GM18951 (cell line): ENCODE measurements around the gene HSD11B2.

ENCODE experiments used
- POLR2A ChIP-seq: IDR thresholded peaks from 4 replicates; pipeline ENCODE4 v1.6.1; 2011; ENCODE audit warnings: mild to moderate bottlenecking; ENCODE audit not compliant: insufficient read length, insufficient read depth; ENCODE audit errors: extremely low read depth
- in situ Hi-C: fragments of 300-500 bp; cut with MboI; formaldehyde crosslinking; loops from one replicate; pipeline ENCODE4 v1.12.0; 2022; ENCODE audit warnings: low sequenced_read_pairs, mixed read lengths, inconsistent platforms; ENCODE audit not compliant: unreplicated experiment

HSD11B2 gene

GRCh38 chr16:67399218-67399733 lies 31.6 kb upstream of the HSD11B2 start:
- TF ChIP-seq POLR2A: no peak
- in situ Hi-C loops: no loop called here

- TF ChIP-seq POLR2A: no peak
- in situ Hi-C loops: loop anchor here (25.0 kb wide), 1 partner anchor 438 kb away; the partner anchor contains the start of gene CES3
Observed at GRCh38 chr16:67399749-67400704, 30.9 kb upstream of the HSD11B2 start.

GRCh38 chr16:67400901-67401300 lies 30.0 kb upstream of the HSD11B2 start:
- TF ChIP-seq POLR2A: no peak
- in situ Hi-C loops: loop anchor here (25.0 kb wide), 1 partner anchor 439 kb away; the partner anchor contains the start of gene CES3

GRCh38 chr16:67403976-67404555 lies 26.9 kb upstream of the HSD11B2 start:
- in situ Hi-C loops: loop anchor here (25.0 kb wide), 1 partner anchor 442 kb away; the partner anchor contains the start of gene CES3
- TF ChIP-seq POLR2A: no peak

GRCh38 chr16:67404740-67405226 lies 26.1 kb upstream of the HSD11B2 start:
- no peak for TF ChIP-seq POLR2A
- in situ Hi-C loops: loop anchor here (25.0 kb wide), 1 partner anchor 442 kb away; the partner anchor contains the start of gene CES3

- in situ Hi-C loops: loop anchor here (25.0 kb wide), 1 partner anchor 443 kb away; the partner anchor contains the start of gene CES3
- TF ChIP-seq POLR2A: no peak
Observed at GRCh38 chr16:67405336-67405735, 25.6 kb upstream of the HSD11B2 start.

GRCh38 chr16:67406111-67406971 lies 24.6 kb upstream of the HSD11B2 start:
- no peak for TF ChIP-seq POLR2A
- in situ Hi-C loops: loop anchor here (25.0 kb wide), 1 partner anchor 444 kb away; the partner anchor contains the start of gene CES3

GRCh38 chr16:67407176-67407787 lies 23.6 kb upstream of the HSD11B2 start:
- TF ChIP-seq POLR2A: no peak
- in situ Hi-C loops: loop anchor here (25.0 kb wide), 1 partner anchor 445 kb away; the partner anchor contains the start of gene CES3

GRCh38 chr16:67407788-67408452 lies 23.0 kb upstream of the HSD11B2 start:
- in situ Hi-C loops: loop anchor here (25.0 kb wide), 1 partner anchor 446 kb away; the partner anchor contains the start of gene CES3
- no peak for TF ChIP-seq POLR2A

GRCh38 chr16:67409631-67410030 lies 21.3 kb upstream of the HSD11B2 start:
- no peak for TF ChIP-seq POLR2A
- in situ Hi-C loops: loop anchor here (25.0 kb wide), 1 partner anchor 447 kb away; the partner anchor contains the start of gene CES3

GRCh38 chr16:67411339-67411738 lies 19.6 kb upstream of the HSD11B2 start:
- in situ Hi-C loops: loop anchor here (25.0 kb wide), 1 partner anchor 449 kb away; the partner anchor contains the start of gene CES3
- no peak for TF ChIP-seq POLR2A
